ENCODE measurements around the gene RAF1.

The RAF1 gene

GRCh38 chr3:12588039-12589009, 75.6 kb downstream of the RAF1 start:
- no peak for DNase-seq

- DNase-seq: no peak
Observed at GRCh38 chr3:12586403-12586802, 77.5 kb downstream of the RAF1 start.

GRCh38 chr3:12585970-12586369, 77.9 kb downstream of the RAF1 start:
- DNase-seq: no peak

GRCh38 chr3:12585181-12585580, 78.7 kb downstream of the RAF1 start:
- no peak for DNase-seq

GRCh38 chr3:12584083-12584482, 79.8 kb downstream of the RAF1 start:
- DNase-seq: no peak

DNA sequence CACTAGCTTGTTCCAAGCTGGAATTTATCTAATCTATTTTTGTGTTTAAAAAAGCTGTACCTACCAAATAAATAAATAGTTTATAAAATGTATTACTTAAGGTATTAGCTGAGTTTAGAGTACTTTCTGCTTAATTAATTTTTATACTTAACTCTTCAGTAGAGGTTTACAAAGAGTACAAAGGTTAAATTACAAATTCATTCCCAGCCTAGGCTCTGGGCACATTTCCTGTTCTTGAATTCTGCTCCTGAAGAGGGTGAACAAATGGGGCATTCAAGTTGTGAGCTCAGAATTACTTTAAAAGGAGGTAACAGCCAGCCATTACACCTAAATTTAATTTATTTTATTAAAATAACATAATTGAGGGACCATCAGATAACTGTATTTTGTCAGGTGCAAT, 80.6 kb downstream of the RAF1 start:
- DNase-seq: no peak

- DNase-seq: no peak
Observed at GRCh38 chr3:12582730-12583129, 81.2 kb downstream of the RAF1 start.

- DNase-seq: no peak
Observed at GRCh38 chr3:12579905-12580304, 84.0 kb downstream of the RAF1 start.

- DNase-seq: no peak
Observed at GRCh38 chr3:12579456-12579855, 84.5 kb downstream of the RAF1 start.

GRCh38 chr3:12578742-12579141, 85.2 kb downstream of the RAF1 start:
- DNase-seq: no peak

- DNase-seq: no peak
Observed at GRCh38 chr3:12577379-12577778, 86.5 kb downstream of the RAF1 start.

DNA sequence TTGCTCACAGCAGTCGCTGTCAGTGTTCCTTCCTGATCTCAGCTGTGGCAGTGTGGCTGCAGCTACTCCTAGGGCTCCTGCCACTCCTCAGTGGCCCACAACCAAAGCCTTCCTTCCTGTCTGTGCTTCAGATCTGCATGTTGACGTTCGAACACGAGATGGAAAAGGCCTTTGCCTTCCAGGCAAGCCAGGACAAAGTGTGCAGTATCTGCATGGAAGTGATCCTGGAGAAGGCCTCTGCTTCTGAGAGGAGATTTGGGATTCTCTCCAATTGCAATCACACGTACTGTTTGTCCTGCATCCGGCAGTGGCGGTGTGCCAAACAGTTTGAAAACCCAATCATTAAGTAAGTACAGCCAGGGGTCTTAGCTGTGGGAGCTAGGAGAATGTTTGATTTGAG, 89.3 kb downstream of the RAF1 start:
- no peak for DNase-seq

DNA sequence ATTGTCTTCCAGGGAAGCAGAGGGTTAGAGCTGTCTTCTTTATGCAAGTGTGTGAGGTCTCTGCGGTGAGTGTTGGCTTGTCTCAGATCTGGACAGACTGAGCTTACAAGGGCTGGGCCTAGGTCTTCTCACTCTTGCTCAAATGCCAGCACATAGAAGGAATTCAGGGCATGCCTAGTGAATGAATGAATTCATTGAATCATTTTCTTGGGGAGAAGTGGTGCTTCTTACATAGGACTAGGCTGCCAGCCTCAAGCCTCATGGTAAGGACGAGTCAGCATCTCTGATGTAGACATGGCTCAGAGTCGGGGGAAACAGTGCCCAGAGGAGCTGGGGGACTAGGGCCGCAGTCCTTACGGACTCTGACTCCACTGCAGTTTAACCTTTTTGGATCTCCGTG, 89.8 kb downstream of the RAF1 start:
- DNase-seq: no peak

DNA sequence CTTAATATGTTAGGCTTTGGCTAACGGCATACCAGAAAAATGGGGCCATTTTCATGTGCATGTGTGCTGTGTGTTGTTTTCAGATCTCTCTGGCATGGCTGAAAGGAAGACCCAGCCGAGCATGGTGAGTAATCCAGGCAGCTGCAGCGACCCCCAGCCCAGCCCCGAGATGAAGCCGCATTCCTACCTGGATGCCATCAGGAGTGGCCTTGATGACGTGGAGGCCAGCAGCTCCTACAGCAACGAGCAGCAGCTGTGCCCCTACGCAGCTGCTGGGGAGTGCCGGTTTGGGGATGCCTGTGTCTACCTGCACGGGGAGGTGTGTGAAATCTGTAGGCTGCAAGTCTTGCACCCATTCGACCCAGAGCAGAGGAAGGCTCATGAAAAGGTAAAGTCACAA, 91.9 kb downstream of the RAF1 start:
- DNase-seq: no peak

DNA sequence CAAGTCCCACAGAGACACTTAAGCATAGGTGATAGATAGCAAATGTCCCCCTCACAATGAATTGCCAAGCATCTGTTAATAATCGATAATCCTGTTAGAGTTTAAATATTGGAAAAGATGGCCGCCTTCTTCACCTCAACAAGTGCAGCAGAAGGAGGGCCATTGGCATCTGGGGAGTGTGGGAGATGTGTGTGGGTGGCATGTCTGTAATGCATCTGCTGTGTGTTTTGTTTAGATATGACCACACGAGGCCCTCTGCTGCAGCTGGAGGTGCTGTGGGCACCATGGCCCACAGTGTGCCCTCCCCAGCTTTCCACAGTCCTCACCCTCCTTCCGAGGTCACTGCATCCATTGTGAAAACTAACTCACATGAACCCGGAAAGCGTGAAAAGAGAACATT, 94.1 kb downstream of the RAF1 start:
- no peak for DNase-seq

- no peak for DNase-seq
Observed at GRCh38 chr3:12568747-12569146, 95.2 kb downstream of the RAF1 start.

DNA sequence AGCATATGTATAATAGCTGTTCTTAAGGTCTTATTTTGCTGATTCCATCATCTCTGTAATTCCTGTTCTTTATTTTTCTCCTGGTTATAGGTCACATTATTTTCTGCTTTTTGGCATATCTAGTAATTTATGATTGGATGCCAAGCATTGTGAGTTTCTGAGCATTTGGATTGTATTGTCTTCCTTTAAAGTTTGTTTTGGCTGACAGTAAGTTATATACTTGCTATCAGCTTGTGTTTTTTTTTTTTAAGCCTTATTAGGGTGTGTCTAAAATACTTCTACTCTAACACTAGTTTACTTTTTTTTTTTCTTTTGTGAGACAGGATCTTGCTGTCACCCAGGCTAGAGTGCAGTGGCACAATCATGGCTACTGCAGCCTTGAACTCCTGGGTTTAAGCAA, 96.9 kb downstream of the RAF1 start:
- no peak for DNase-seq

- no peak for DNase-seq
Observed at GRCh38 chr3:12562451-12562850, 101.5 kb downstream of the RAF1 start.

DNA sequence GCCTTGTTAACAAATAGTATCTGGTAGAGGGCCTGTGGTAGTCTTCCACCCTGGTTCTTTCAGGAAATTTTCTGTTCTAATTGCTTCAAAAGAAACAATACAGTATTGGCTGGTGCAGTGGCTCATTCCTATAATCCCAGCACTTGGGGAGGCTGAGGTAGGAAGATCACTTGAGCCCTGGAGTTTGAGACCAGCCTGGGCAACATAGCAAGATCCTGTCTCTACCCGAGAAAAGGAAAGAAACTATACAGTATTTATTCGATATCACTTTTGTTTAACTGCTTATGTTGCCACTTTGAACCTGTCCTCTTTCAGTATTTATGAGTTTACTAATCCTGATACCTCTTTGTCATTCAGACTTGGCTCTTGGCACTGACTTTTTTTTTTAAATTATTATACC, 102.5 kb downstream of the RAF1 start:
- DNase-seq: no peak

DNA sequence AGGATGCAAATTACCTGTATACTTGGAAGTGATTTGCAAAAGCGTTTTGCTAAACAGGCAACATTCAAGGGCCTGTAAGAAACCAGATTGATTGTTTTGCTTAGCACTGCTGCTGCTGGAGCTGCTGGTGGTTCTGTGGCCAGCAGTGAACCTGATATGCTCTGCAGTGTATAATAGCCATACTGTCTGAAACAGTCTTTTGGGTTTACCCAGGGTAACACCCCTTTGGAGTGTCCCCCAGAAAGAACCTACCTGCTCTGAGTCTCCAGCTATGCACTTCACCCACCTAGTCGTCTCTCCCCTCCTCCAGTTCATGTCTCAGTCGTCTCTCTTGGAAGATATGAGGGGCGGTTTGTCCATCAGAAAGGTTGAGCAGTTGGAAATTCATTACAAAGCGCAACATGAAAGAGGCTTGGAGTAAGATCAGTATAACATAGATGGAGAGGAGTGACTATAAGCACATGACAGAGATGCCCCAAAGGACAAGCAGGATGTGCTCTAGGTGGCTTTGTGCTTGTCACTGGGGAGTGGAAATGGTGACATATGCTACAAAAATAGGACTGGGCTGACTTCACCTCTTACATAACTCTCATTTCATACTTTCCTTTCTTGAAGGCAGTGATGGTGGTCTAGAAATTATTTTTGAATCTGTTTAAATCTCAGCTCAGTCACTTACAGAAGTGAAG, 103.3 kb downstream of the RAF1 start:
- no peak for DNase-seq

DNA sequence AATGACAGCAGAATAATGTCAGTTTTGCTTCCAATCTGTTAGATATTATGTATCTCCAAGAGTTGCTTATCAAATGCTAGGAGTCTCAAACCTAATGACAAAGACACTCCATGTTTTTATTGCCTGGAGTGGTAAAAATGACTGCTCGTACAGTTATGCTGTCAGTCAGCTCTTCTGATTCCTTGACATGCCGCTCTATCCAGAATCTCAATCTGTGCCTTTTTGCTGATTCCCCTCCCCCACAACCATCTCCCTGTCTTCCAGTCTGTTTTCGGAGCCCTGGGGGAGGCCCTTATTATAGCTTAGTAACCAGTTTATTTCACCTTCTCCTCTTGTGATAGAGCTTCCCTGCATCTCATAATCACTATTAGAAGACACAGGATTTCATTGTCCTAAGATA, 104.4 kb downstream of the RAF1 start:
- DNase-seq: no peak

GRCh38 chr3:12558706-12559105, 105.2 kb downstream of the RAF1 start:
- DNase-seq: no peak

- no peak for DNase-seq
Observed at GRCh38 chr3:12557473-12558100, 106.3 kb downstream of the RAF1 start.

Data from CD4-positive, alpha-beta T cell treated with Interleukin-1 beta for 1 hour (primary cell).